Stimulated activated naive CD8-positive, alpha-beta T cell treated with anti-CD3 and anti-CD28 coated beads, Interleukin-15, amount 100 ng/mL, for 72 hours (primary cell): ENCODE results near the gene TRIM71.
A peak's percentile ranks its signal among the peaks of the same experiment; 100 is the strongest.
"Not testable (repeated sequence)": the region's sequence is repeated elsewhere in the genome, so short reads cannot be mapped to it uniquely, and the experiment has no call there.

Experiments
- ATAC-seq: fragments of 150-1000 bp; cut with Tn5 transposase; 2 replicates; pipeline ENCODE4 v1.10.0; 2021; ENCODE audit warnings: mild to moderate bottlenecking, moderate library complexity
- DNase-seq, 2 donors: peaks; one replicate each; pipeline ENCODE4 v3.0.0; 2021 to 2022
- H3K27ac Mint-ChIP-seq, 2 donors: one replicate each; pipeline ENCODE4 v1.8.0; 2022; ENCODE audit warnings: mild to moderate bottlenecking in 2 of 2, mixed read lengths in 2 of 2, moderate library complexity in 2 of 2
- H3K27me3 Mint-ChIP-seq: one replicate; pipeline ENCODE4 v1.8.0; 2022; ENCODE audit warnings: mixed read lengths
- H3K4me1 Mint-ChIP-seq: one replicate; pipeline ENCODE4 v1.8.0; 2022; ENCODE audit warnings: mild to moderate bottlenecking, mixed read lengths
- H3K4me3 Mint-ChIP-seq, 2 donors: one replicate each; pipeline ENCODE4 v1.8.0; 2022; ENCODE audit warnings: mild to moderate bottlenecking in 2 of 2, mixed read lengths in 2 of 2, moderate library complexity in 1 of 2
- H3K9me3 Mint-ChIP-seq, 2 donors: one replicate each; pipeline ENCODE4 v1.8.0; 2022; ENCODE audit warnings: mixed read lengths in 2 of 2

Gene TRIM71

GRCh38 chr3:32817558-32818228 lies at the start of gene TRIM71:
TSS of gene TRIM71 (plus strand) at chr3:32817997. CDS start at chr3:32818081, 84 bp downstream.
- Mint-ChIP-seq H3K4me1 (peaks cover 50% of the 10 kb centered on the region), H3K27me3 (peaks cover 79% of the 10 kb centered on the region), H3K4me3 (peak within 1 kb of the TSS; percentile 91 to 94), H3K27ac (no peak within 1 kb of the TSS), H3K9me3 (no peaks in the 10 kb centered on the region)
- DNase-seq = peak; percentile 26 to 36
- ATAC-seq = peak; percentile 66

GRCh38 chr3:32778389-32778788 lies 39.4 kb upstream of the TRIM71 start:
- Mint-ChIP-seq H3K4me1 (peaks cover 6% of the 10 kb centered on the region), H3K27me3 (peaks cover 19% of the 10 kb centered on the region), H3K27ac (no peak overlapping the region), H3K4me3 (no peak overlapping the region), H3K9me3 (no peaks in the 10 kb centered on the region)
- DNase-seq (peak in 1 of 2 donors; percentile 12), ATAC-seq (peak; percentile 34)

GRCh38 chr3:32780071-32780734 lies 37.6 kb upstream of the TRIM71 start:
- H3K27ac Mint-ChIP-seq = no peak overlapping the region
- H3K4me3 Mint-ChIP-seq = peak overlapping the region; percentile 87 to 88
- ATAC-seq = no peak
- no peak for DNase-seq
- H3K4me1 Mint-ChIP-seq = peaks cover 6% of the 10 kb centered on the region
- peaks cover 19% of the 10 kb centered on the region for H3K27me3 Mint-ChIP-seq
- H3K9me3 Mint-ChIP-seq = no peaks in the 10 kb centered on the region

- H3K27ac Mint-ChIP-seq = peak overlapping the region in 1 of 2 donors; percentile 69
- DNase-seq (no peak), ATAC-seq (peak; percentile 29)
- H3K4me3 Mint-ChIP-seq = peak overlapping the region; percentile 87 to 88
- H3K4me1 Mint-ChIP-seq = peaks cover 6% of the 10 kb centered on the region
- no peaks in the 10 kb centered on the region for H3K9me3 Mint-ChIP-seq
- peaks cover 19% of the 10 kb centered on the region for H3K27me3 Mint-ChIP-seq
These were observed 37.0 kb upstream of the TRIM71 start for GRCh38 chr3:32780735-32781210.

- Mint-ChIP-seq H3K9me3 (no peaks in the 10 kb centered on the region), H3K27ac (peak overlapping the region in 1 of 2 donors; percentile 69), H3K4me3 (peak overlapping the region; percentile 87 to 88), H3K27me3 (peaks cover 19% of the 10 kb centered on the region), H3K4me1 (peaks cover 6% of the 10 kb centered on the region)
- ATAC-seq = peak; percentile 92
- peak; percentile 74 to 77 for DNase-seq
These were observed 36.4 kb upstream of the TRIM71 start for GRCh38 chr3:32781211-32781968.

GRCh38 chr3:32781969-32782270 lies 35.9 kb upstream of the TRIM71 start:
- H3K4me1 Mint-ChIP-seq, ATAC-seq, H3K9me3 Mint-ChIP-seq, DNase-seq: not testable (repeated sequence)
- peak overlapping the region; percentile 64 to 87 for H3K4me3 Mint-ChIP-seq
- peaks cover 19% of the 10 kb centered on the region for H3K27me3 Mint-ChIP-seq
- peak overlapping the region; percentile 13 to 88 for H3K27ac Mint-ChIP-seq

- H3K27ac Mint-ChIP-seq = peak overlapping the region; percentile 13 to 16
- peak overlapping the region in 1 of 2 donors; percentile 64 for H3K4me3 Mint-ChIP-seq
- no peak for ATAC-seq
- DNase-seq = no peak
- no peaks in the 10 kb centered on the region for H3K9me3 Mint-ChIP-seq
- H3K4me1 Mint-ChIP-seq = peaks cover 6% of the 10 kb centered on the region
- H3K27me3 Mint-ChIP-seq = peaks cover 19% of the 10 kb centered on the region
These were observed 35.4 kb upstream of the TRIM71 start for GRCh38 chr3:32782407-32782806.

GRCh38 chr3:32791833-32792232 lies 26.0 kb upstream of the TRIM71 start:
- H3K27ac Mint-ChIP-seq = peak overlapping the region in 1 of 2 donors; percentile 8
- DNase-seq = no peak
- H3K27me3 Mint-ChIP-seq = no peaks in the 10 kb centered on the region
- H3K4me3 Mint-ChIP-seq = no peak overlapping the region
- ATAC-seq = no peak
- no peaks in the 10 kb centered on the region for H3K4me1 Mint-ChIP-seq
- no peaks in the 10 kb centered on the region for H3K9me3 Mint-ChIP-seq

- DNase-seq (no peak), ATAC-seq (no peak)
- H3K4me1 Mint-ChIP-seq = no peaks in the 10 kb centered on the region
- no peaks in the 10 kb centered on the region for H3K9me3 Mint-ChIP-seq
- no peaks in the 10 kb centered on the region for H3K27me3 Mint-ChIP-seq
- no peak overlapping the region for H3K27ac Mint-ChIP-seq
- no peak overlapping the region for H3K4me3 Mint-ChIP-seq
These were observed 23.1 kb upstream of the TRIM71 start for GRCh38 chr3:32794487-32795308.

- ATAC-seq, H3K9me3 Mint-ChIP-seq, H3K4me3 Mint-ChIP-seq, H3K27ac Mint-ChIP-seq, H3K27me3 Mint-ChIP-seq, DNase-seq, H3K4me1 Mint-ChIP-seq: not testable (repeated sequence)
These were observed 21.3 kb upstream of the TRIM71 start for GRCh38 chr3:32796384-32796950.

- ATAC-seq (no peak), DNase-seq (no peak)
- Mint-ChIP-seq H3K27ac (no peak overlapping the region), H3K27me3 (no peaks in the 10 kb centered on the region), H3K4me3 (no peak overlapping the region), H3K9me3 (no peaks in the 10 kb centered on the region), H3K4me1 (no peaks in the 10 kb centered on the region)
These were observed 20.0 kb upstream of the TRIM71 start for GRCh38 chr3:32797776-32798175.

GRCh38 chr3:32801440-32801839 lies 16.4 kb upstream of the TRIM71 start:
- not testable (repeated sequence) for H3K27me3 Mint-ChIP-seq, H3K27ac Mint-ChIP-seq, H3K4me3 Mint-ChIP-seq

GRCh38 chr3:32813180-32813579 lies 4.6 kb upstream of the TRIM71 start:
- DNase-seq (no peak), ATAC-seq (no peak)
- Mint-ChIP-seq H3K9me3 (no peaks in the 10 kb centered on the region), H3K27me3 (peaks cover 41% of the 10 kb centered on the region), H3K27ac (no peak overlapping the region), H3K4me1 (peaks cover 41% of the 10 kb centered on the region), H3K4me3 (no peak overlapping the region)

More at GRCh38 chr3:32801440-32801839, 16.4 kb upstream of the TRIM71 start:
- ATAC-seq, DNase-seq, H3K4me1 Mint-ChIP-seq, H3K9me3 Mint-ChIP-seq: not testable (repeated sequence)

GRCh38 chr3:32814361-32814760 lies 3.4 kb upstream of the TRIM71 start:
- no peak overlapping the region for H3K27ac Mint-ChIP-seq
- no peak for ATAC-seq
- no peaks in the 10 kb centered on the region for H3K9me3 Mint-ChIP-seq
- DNase-seq = no peak
- peaks cover 50% of the 10 kb centered on the region for H3K4me1 Mint-ChIP-seq
- peaks cover 53% of the 10 kb centered on the region for H3K27me3 Mint-ChIP-seq
- peak overlapping the region; percentile 46 to 49 for H3K4me3 Mint-ChIP-seq
